ENCODE results near the gene ADRM1. TPM values are rescaled to one million over a fixed set of nuclear protein-coding genes. Genes with fewer than 3 reads are reported as not detected.

Gene ADRM1
- total RNA-seq, 2 experiments from 2014 or later: 110 to 115 TPM

- no peak for DNase-seq
- no peaks in the 10 kb centered on the region for H3K9me3 Mint-ChIP-seq
- ChIA-PET POLR2A (no interaction called here), CTCF (no interaction called here)
- TF ChIP-seq, protein P1, sequence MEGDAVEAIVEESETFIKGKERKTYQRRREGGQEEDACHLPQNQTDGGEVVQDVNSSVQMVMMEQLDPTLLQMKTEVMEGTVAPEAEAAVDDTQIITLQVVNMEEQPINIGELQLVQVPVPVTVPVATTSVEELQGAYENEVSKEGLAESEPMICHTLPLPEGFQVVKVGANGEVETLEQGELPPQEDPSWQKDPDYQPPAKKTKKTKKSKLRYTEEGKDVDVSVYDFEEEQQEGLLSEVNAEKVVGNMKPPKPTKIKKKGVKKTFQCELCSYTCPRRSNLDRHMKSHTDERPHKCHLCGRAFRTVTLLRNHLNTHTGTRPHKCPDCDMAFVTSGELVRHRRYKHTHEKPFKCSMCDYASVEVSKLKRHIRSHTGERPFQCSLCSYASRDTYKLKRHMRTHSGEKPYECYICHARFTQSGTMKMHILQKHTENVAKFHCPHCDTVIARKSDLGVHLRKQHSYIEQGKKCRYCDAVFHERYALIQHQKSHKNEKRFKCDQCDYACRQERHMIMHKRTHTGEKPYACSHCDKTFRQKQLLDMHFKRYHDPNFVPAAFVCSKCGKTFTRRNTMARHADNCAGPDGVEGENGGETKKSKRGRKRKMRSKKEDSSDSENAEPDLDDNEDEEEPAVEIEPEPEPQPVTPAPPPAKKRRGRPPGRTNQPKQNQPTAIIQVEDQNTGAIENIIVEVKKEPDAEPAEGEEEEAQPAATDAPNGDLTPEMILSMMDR (IDR thresholded peaks at IDR 0.05): no peak
- H3K36me3 Mint-ChIP-seq (ENCODE audit: low read depth): peaks cover 15% of the 10 kb centered on the region
- no peaks in the 10 kb centered on the region for H3K4me1 Mint-ChIP-seq (ENCODE audit: low read depth)
- H3K27ac Mint-ChIP-seq: no peak overlapping the region
- H3K4me3 Mint-ChIP-seq: no peak overlapping the region
- ATAC-seq: no peak
- H3K27me3 Mint-ChIP-seq: no peaks in the 10 kb centered on the region
- intact Hi-C loops (cut with micrococcal nuclease): no loop called here
These were observed 32.9 kb upstream of the ADRM1 start for GRCh38 chr20:62269871-62270270.

DNA sequence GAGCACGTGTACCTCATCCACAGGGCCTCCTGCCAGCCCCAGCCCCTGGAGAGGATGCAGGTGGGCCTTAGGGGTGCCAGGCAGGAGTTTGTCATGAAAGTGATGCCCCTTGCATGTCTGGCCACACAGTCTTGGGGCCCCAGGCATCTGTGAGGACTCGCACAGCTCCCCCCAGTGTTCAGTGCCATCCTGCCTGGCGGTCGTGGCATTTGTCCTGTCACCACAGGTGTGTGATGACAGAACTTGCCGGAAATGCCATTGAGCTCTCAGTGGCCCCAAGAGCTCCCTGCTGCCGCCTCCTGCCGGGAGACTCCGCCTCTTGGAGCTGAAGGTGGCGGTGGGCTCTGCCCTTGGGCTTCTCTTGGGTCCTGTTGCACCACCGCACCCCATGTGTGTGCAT lies 30.6 kb upstream of the ADRM1 start:
- Mint-ChIP-seq H3K27me3 (no peaks in the 10 kb centered on the region), H3K27ac (no peak overlapping the region), H3K36me3 (ENCODE audit: low read depth) (peaks cover 6% of the 10 kb centered on the region), H3K9me3 (no peaks in the 10 kb centered on the region), H3K4me3 (no peak overlapping the region), H3K4me1 (ENCODE audit: low read depth) (no peaks in the 10 kb centered on the region)
- CTCF ChIA-PET: no interaction called here
- intact Hi-C loops (cut with micrococcal nuclease): no loop called here
- DNase-seq (no peak), ATAC-seq (no peak)
- TF ChIP-seq, protein P1 (IDR thresholded peaks at IDR 0.05): no peak
- POLR2A ChIA-PET: no interaction called here

DNA sequence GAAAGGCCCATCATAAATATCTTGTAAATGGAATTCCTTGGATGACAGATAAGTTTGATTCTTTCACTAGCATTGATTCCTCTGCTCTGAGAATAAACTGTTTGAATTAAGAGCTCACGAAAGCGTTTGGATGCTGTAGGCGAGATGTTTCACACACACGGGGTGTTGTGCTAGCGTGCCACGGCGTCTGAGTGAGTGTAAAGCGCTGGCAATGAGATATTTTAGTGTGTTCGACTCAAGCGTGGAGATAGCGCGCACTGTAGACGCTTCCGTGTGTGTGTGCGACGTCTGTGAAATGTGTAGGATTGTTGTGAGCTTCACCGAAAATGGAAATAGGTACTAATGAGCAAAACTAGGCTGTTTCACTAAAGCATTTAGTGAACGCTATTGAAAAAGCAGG lies 29.4 kb upstream of the ADRM1 start:
- Mint-ChIP-seq H3K27me3 (no peaks in the 10 kb centered on the region), H3K36me3 (ENCODE audit: low read depth) (peaks cover 3% of the 10 kb centered on the region), H3K27ac (no peak overlapping the region), H3K9me3 (no peaks in the 10 kb centered on the region), H3K4me3 (no peak overlapping the region), H3K4me1 (ENCODE audit: low read depth) (no peaks in the 10 kb centered on the region)
- POLR2A ChIA-PET: no interaction called here
- ATAC-seq (no peak), DNase-seq (no peak)
- TF ChIP-seq, protein P1 (IDR thresholded peaks at IDR 0.05): no peak
- CTCF ChIA-PET: no interaction called here
- intact Hi-C loops (cut with micrococcal nuclease): no loop called here

GRCh38 chr20:62274332-62274950 lies 28.4 kb upstream of the ADRM1 start:
- no peak overlapping the region for H3K27ac Mint-ChIP-seq
- TF ChIP-seq, protein P1 (IDR thresholded peaks at IDR 0.05): no peak
- H3K27me3 Mint-ChIP-seq: no peaks in the 10 kb centered on the region
- no peaks in the 10 kb centered on the region for H3K4me1 Mint-ChIP-seq (ENCODE audit: low read depth)
- CTCF ChIA-PET: no interaction called here
- H3K4me3 Mint-ChIP-seq: no peak overlapping the region
- intact Hi-C loops (cut with micrococcal nuclease): no loop called here
- peaks cover 7% of the 10 kb centered on the region for H3K36me3 Mint-ChIP-seq (ENCODE audit: low read depth)
- DNase-seq (no peak), ATAC-seq (no peak)
- H3K9me3 Mint-ChIP-seq: no peaks in the 10 kb centered on the region
- POLR2A ChIA-PET: no interaction called here

GRCh38 chr20:62275219-62275618 lies 27.6 kb upstream of the ADRM1 start:
- POLR2A ChIA-PET: no interaction called here
- H3K4me1 Mint-ChIP-seq (ENCODE audit: low read depth): no peaks in the 10 kb centered on the region
- ATAC-seq (no peak), DNase-seq (no peak)
- CTCF ChIA-PET: no interaction called here
- no peaks in the 10 kb centered on the region for H3K9me3 Mint-ChIP-seq
- no peak overlapping the region for H3K27ac Mint-ChIP-seq
- peaks cover 10% of the 10 kb centered on the region for H3K36me3 Mint-ChIP-seq (ENCODE audit: low read depth)
- no peak overlapping the region for H3K4me3 Mint-ChIP-seq
- no peaks in the 10 kb centered on the region for H3K27me3 Mint-ChIP-seq
- TF ChIP-seq, protein P1 (IDR thresholded peaks at IDR 0.05): no peak
- intact Hi-C loops (cut with micrococcal nuclease): no loop called here
